C1 segment of cervical spinal cord (tissue), 14 donors: ENCODE results near the gene FAAP100.

ENCODE experiments used
- DNase-seq, 14 donors: peaks; one replicate each; lab custom pipeline; 2025; lab: John Stamatoyannopoulos, UW

Gene FAAP100

DNA sequence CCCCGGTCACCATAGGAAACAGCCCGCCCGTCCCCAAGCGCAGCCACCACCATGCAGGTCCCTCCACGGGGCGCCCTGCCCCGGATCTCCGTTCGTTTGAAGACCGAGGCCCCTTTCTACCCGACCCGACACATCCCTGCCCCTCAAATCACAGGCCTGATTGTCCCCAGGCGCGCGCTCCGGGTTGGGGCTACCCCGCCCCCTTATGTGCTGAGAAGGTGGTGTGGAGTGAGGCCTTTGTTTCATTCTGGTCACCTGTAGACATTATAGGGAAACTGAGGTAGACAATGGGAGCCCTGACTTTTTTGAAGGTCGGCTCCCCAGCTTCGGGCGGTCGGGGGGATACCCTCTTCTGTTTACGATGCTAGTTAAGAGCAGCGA lies 38.8 kb downstream of the FAAP100 start:
- peak in 11 of 14 donors; percentile 45 to 77 (median 60) for DNase-seq

DNA sequence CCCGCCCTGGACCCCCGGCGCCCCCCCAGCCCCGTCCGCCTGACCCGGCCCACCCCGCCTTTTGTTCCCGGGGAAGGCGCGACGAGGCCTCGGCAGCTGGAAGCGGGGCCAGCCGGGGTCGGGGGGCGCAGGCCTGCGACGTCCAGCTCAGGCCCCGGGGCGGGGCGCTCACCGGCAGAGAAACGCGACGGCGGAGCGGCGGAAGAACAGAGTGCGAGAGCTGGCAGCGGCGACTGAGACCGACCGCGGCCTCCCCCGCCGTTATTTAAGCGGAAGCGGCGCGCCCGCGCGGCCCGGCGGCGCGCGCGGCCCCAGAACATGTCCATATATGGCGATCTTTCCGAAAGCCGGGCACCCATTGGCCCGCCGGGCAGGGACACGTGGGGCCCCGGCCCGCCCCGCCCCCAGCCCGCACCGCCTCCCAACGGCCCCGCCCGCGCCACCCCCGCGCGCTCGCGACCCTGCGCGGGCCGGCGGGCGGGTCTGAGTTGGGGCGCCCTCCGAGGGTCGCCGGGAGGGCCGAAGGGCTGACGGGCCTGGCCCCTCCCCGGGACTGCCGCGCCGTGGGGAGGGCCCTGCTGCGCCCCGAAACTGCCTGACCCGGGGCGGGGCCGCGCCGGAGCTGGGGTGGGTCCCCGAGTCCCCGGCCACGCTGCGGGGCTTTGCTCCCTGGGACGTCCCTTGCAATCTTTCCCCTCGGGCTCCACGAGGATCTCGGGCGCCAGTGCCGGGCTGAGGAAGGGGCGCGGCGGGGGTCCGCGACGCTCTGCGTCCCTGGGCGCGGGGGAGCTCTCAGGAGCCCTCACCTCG lies 39.4 kb downstream of the FAAP100 start, which contains the start of gene ACTG1:
Gene ACTG1 (minus strand): TSS at position 238 of the 810 bp plus-strand sequence. CDS start 445 bp downstream, outside the sequence.
- peak; percentile 57 to 93 (median 86) for DNase-seq

DNA sequence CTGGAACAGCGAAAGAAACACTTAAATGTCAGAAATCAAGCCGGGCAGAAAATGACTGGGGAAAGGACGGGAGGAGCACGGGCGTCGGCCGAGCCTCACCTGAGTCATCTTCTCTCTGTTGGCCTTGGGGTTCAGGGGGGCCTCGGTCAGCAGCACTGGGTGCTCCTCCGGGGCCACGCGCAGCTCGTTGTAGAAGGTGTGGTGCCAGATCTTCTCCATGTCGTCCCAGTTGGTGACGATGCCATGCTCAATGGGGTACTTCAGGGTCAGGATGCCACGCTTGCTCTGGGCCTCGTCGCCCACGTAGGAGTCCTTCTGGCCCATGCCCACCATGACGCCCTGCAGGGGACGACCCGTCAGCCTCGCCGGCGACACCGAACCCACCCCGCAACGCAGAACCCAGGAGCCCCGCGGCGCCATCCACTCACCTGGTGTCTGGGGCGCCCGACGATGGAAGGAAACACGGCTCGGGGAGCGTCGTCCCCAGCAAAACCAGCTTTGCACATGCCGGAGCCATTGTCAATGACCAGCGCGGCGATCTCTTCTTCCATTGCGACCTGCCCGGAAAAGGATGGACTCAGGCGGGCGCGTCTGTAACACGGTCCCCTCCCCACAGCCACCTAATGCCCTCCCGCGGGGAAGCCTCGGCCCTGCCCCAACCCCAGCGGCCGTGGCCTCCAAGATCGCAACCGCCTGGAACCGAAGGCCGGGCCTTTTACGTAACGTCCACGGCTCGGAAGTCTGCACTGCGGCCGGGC lies 40.2 kb downstream of the FAAP100 start:
- peak in 4 of 14 donors; percentile 26 to 40 (median 39) for DNase-seq

DNA sequence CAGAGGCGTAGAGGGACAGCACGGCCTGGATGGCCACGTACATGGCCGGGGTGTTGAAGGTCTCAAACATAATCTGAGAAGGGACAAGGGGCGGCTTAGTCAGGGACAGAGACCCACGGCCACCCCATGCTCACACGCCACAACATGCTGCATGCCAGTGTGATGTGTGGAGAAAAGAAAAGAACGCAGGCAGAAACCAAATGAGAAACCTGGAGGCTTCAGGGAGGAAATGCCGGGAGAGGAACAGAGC lies 40.7 kb downstream of the FAAP100 start:
- peak in 2 of 14 donors; percentile 31 to 44 for DNase-seq

DNA sequence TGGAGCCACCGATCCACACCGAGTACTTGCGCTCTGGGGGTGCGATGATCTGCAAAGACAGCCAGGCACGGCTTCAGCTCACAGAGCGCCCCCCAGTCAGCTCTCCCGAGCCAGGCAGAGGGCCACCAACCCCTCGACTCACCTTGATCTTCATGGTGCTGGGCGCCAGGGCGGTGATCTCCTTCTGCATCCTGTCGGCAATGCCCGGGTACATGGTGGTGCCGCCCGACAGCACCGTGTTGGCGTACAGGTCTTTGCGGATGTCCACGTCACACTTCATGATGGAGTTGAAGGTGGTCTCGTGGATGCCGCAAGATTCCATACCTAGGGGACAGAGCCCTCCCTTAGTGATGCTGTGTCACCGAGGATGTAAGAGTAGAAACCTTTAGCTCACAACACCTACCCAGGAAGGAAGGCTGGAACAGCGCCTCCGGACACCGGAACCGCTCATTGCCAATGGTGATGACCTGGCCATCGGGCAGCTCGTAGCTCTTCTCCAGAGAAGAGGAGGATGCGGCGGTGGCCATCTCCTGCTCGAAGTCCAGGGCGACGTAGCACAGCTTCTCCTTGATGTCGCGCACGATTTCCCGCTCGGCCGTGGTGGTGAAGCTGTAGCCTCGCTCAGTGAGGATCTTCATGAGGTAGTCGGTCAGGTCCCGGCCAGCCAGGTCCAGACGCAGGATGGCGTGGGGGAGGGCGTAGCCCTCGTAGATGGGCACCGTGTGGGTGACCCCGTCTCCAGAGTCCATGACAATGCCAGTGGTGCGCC lies 41.2 kb downstream of the FAAP100 start:
- peak in 4 of 14 donors; percentile 17 to 44 (median 34) for DNase-seq

DNA sequence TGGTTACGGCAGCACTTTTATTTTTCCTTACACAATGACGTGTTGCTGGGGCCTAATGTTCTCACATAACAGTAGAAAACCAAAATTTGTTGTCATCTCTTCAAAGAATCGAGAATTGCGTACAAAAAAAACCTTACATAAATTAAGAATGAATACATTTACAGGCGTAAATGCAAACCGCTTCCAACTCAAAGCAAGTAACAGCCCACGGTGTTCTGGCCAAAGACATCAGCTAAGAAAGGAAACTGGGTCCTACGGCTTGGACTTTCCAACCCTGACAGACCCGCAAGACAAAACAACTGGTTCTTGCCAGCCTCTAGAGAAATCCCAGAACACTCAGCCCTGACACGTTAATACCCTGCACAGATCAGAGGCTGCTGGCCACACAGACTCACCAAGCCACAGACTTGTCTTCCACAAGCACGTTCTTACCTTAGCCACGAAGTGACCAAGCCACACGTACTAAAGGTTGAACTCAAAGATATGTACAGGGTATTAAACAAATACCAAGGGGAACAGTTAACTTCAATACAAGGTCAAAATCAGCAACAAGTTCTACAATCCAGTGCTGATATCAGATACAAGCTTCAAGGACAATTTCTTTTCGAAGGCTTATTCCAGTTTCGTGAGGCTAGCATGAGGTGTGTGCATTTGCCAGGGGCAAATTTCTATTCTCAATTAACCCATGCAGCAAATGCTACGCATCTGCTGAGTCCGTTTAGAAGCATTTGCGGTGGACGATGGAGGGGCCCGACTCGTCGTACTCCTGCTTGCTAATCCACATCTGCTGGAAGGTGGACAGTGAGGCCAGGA lies 42.0 kb downstream of the FAAP100 start:
- no peak for DNase-seq

DNA sequence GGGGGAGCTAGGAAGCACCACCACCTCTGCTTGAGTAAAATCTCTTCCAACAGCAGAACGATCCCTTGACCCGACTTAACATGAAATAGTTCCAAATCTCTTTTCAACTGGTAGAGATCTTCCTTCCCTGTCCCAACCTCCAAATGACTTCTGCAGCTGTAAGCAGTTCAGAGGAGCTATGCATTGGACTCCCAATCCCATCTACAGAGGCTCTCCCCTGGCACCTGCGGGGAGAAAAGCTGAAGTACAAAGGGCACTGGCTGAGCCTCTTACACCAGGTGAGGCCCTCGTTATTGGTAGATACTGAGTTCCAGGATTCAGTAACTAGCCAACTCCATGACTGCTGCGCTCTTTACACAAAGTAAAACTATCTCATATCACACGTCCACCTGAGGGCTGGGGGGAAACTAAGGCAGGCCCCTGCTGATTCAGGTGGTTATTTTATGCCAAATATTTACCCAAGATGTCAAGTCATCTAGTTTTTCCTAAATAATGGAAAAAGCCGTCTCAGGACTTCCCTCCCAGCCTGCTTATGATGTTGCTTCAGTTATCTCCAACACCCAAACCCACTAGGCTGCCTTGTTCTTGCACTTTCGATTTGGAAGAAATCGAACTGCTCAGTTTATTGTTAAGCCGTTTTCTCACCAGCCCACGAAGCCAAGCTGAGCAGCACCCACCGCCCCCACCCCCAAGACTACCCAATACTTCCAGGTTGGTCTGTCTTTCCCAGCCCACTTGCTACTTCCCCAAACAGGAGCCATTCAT lies 42.8 kb downstream of the FAAP100 start:
- no peak for DNase-seq

DNA sequence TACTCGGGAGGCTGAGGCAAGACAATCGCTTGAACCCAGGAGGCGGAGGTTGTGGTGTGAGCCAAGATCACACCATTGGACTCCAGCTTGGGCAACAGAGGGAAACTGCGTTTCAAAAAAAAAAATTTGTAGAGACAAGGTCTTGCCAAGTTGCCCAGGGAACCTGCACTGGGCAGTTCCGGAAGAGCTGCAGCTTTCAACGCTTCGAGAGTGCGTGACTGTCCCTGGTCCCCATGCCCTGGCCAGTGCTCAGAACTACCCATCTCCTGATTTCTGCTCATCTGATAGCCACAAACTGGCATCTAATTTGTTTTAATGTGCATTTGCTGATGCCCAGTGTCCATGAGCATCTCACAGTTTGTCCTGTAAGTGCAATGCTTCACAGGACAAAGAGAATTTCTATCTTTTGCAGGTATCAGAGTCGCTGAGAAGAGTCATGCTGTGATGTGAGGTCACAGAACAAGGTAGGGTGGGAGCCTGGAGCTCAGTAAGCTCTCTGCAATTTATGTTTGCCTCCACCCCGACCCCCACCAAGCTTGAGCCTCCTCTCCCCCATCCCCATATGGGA lies 43.4 kb downstream of the FAAP100 start:
- no peak for DNase-seq

DNA sequence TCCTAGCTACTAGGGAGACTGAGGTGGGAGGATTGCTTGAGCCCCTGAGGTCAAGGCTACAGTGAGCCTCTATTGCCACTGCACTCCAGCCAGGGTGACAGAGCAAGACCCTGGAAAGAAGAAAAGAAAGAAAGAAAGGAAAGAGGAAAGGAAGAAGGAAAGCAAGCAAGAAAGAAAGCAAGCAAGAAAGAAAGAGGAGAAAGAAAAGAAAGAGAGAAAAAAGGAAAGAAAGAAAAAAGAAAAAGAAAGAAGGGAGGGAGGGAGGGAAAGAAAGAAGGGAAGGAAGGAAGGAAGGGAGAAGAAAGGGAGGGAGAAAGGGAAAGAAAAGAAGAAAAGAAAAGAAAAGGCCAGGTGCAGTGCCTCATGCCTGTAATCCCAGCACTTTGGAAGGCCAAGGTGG lies 48.5 kb downstream of the FAAP100 start:
- no peak for DNase-seq

DNA sequence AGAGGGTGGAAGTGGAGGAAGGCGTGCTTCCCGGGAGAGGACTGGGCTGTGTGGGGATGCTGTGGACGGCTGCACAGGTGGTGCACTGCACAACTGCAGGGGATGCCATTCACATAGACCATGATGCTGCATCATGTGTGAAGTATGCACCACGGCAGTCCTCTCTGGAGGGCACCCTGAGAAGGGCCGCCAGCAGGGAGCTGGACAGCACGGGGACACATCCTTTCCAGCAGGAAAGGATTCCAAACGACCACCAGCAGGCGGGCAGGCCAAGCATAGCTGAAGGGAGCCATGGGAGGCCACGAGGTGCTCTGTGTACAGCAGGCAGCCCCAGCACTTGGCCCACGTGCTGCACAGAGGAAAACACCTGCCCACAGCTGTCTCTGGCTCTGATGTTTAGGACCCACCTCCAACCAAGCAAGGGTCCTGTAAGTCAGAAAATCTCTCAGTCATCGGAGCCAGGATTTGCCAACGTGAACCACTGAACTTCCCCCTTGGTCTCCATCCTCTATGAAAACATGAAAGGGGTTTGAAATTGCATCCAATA lies 49.6 kb downstream of the FAAP100 start:
- DNase-seq, result no peak

DNA sequence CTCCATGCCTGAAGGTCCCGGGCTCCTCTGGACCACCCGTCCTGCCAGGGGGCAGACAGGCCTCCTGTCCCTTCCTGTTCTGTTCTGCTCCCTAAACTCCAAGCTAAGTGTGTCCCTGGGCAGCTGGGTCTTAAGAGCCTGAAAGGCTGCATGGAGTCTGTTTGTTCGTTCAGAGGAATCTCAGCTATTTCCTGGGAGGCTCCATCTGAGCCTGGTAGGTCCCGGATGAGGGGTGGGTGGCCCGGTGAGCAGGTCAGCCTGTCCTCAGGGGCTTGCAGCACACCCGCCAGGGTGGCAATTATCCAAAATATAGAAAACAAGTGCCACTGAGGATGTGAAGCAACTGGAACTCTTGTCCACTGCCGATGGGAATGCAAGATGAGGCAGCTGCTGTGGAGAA lies 52.1 kb downstream of the FAAP100 start:
- no peak for DNase-seq

DNA sequence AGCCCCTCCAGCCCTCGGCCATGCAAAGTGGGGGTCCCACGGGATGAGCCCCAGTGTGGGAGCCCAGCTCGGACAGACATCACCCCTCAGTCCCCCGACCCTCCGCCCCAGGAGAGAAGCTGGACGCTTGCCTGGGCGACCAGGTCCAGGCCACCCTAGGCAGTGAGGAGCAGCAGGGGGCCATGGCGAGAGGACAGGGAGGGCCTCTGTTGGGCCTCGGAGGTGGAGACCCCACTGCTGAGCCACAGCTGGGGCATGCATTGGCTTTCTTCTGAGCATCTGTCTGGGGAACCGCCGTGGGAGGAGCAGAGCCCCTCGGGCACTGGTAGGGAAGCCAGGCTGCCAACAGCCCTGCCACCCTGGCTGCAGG lies 52.6 kb downstream of the FAAP100 start:
- DNase-seq, result no peak

DNA sequence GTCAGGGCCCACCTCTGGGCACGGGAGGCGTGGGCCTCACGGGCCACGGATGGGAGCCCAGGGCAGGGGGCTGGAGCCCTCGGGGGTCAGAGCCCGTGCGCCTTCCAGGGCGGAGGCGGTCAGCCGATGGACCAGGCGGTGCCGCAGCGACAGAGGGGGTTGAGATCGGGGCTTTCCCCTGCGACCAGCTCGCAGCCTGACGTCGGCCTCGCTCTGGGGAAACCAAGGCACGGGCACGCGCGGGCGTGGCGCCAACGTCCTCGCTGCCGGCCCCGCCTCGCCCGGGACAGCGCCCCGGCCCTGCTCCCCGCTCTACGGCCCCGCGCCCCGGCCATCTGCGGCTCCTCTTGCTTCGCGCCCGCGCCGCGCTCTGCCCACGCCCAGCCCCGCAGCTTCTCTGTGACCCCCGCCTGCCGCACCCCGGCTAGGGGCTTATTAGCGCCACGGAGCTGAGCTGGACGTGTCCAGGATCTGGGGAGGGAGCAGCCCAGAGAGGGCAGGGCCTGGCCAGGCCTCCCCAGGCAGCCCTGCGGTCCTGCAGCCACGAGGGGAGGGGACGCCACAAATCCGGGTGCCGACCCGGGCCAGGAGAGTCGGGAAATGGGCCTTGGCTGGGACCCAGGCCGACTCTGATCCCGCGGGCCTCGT lies 53.1 kb downstream of the FAAP100 start:
- no peak for DNase-seq

DNA sequence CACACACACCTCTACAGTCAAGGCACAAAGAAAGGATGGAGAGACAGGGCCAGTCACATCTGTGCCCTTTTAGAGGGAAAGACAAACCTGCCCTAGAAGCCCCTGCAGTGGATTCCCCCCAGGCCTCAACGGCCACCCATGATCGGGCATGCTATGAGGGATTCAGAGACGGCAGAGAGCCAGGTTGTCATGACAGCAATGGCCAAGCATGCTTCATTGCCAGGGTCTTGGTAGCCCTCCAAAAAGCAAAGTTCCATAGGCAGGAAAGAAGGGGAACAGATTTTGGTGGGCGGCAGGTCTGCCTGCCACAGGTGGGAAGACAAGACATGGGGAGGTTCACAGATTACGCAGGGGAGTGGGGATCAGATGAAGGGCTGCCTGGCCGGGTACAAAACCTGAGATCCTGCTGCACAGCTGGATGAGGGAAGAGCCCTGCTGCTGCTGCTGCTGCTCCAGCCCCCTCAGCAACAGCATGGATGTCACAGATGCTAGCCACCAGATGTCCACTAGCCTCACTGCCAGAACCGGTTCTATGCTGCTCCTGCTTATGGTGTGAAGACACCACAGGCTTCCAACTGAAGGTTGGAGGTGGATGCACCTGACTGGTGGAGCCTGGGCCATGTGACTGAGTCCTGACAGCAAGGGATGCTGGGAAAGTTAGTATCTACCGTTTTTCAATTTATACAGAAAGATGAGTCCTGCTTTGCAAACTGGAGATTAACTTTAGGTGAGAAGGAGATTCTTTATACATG lies 57.4 kb downstream of the FAAP100 start:
- DNase-seq, result peak in 1 of 14 donors; percentile 20

DNA sequence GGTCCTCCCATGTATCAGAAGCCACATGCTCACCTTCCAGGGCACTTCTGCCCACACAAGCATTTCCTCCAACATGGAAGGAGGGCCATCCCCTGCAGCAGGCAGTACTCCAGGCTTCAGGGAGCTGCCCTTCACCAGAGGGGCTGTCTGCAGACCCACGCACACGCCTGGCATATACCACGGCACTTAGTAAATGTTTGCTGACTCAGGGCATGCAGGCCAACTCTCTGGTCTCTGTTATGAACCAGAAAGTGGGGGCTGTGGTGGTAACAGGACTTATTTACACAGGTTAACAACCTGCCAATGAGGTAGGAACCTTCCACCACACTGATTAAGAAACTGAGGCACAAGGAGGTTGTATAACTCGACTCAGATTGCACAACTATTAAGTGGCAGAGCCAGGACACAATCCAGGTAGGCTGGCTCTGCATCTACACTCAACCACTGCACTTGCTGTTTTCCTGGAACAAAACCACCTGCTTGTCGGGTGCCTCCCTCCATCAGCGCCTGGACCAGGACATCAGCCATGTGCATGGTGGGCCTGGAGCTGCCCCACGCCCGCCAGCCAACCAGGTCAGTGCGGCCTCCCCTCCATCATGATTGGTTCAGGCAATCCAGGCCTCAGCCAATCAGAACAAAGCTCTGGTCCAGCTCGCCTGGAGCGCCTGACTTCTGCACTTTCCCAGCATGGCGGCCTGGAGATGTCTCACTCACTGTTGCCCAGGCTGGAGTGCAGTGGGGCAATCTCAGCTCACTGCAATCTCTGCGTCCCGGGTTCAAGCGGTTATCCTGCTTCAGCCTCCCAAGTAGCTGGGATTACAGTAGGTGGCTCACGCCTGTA lies 58.7 kb downstream of the FAAP100 start:
- DNase-seq, result peak in 1 of 14 donors; percentile 22

DNA sequence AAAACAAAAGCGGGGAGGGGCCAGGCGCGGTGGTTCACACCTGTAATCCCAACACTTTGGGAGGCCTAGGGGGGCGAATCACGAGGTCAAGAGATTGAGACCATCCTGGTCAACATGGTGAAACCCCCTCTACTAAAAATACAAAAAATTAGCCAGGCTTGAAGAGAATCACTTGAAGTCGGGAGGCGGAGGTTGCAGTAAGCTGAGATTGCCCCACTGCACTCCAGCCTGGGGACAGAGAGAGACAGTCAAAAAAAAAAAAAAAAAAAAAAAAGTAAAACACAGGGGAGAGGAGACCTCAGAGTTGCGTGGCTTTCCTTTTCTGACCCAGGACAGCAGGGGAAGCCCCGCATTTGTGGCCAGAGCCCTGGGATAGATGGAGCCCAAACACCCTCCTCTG lies 59.4 kb downstream of the FAAP100 start:
- DNase-seq, result no peak

DNA sequence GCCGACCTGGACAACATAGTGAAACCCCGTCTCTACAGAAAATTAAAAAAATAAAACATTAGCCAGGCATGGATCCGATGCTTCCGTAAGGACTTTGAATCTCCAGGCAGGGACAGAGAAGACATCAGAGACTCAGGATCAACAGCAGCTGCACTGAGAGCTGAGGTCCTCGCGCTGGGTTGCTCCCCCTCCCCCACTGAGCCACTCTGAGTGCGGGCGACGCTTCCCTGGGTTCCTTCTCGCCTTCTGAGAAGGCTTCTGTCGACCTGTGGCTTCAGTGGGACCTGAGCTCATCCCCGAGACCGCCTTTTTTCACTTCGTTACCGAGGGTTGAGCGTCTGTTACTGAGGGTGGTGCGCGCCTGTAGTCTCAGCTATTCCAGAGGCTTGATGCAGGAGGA lies 60.0 kb downstream of the FAAP100 start:
- no peak for DNase-seq

DNA sequence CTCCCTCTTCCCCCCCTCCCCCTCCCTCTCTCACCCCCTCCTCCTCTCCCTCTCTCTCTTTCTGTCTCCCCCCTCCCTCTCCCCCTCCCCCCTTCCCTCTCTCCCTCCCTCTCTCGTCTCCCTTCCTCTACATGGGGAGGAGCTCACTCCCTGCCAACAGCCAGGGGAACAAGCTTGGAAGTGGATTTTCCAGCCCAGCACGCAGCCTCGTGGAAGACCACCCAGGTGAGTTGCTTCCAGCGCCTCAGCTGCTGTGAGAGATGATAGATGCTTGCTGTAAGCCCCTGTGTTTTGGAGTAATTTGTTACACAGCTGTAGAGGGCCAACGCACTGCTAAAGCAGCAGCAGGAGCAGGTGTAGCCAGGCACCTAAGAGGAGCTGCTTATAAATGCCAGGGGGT lies 60.4 kb downstream of the FAAP100 start:
- DNase-seq, result no peak
